Breast epithelium (tissue), 3 donors: ENCODE results near the gene CNOT6L.
A peak's percentile ranks its signal among the peaks of the same experiment; 100 is the strongest.

Source experiments
- CTCF ChIP-seq, 3 donors: fragments of 450-650 bp; IDR thresholded peaks; one replicate each; pipeline ENCODE4 v1.5.1; 2016 to 2017; ENCODE audit warnings: antibody characterized with exemption in 3 of 3, mild to moderate bottlenecking in 3 of 3, moderate library complexity in 3 of 3
- POLR2A ChIP-seq: fragments of 450-650 bp; IDR thresholded peaks from one replicate; pipeline ENCODE4 v1.6.1; 2016; ENCODE audit warnings: antibody characterized with exemption, mild to moderate bottlenecking, moderate library complexity
- POLR2AphosphoS5 ChIP-seq, 3 donors: sonication (generic); formaldehyde crosslinking; IDR thresholded peaks; one replicate each; pipeline ENCODE4 v1.6.1; 2017; ENCODE audit warnings: antibody characterized with exemption in 3 of 3

GRCh38 chr4:77819843-77820648 lies 878 bp upstream of the CNOT6L start:
- peak in 1 of 3 donors; percentile 11 for TF ChIP-seq CTCF (IDR thresholded peaks at IDR 0.05)
- peak; percentile 92 for TF ChIP-seq POLR2A
- TF ChIP-seq POLR2AphosphoS5 (IDR thresholded peaks at IDR 0.05), result peak; percentile 58 to 92 (median 85)
